RWPE1 (cell line): ENCODE measurements around the gene CHD9.
"Not testable (repeated sequence)": the region's sequence is repeated elsewhere in the genome, so short reads cannot be mapped to it uniquely, and the experiment has no call there.

Experiments used
- CTCF ChIA-PET: fragments of 350-600 bp; sonication (Branson Sonifier 250); formaldehyde crosslinking; extraction: SDS; loops from one replicate; lab custom pipeline; 2021; lab: Yijun Ruan, JAX
- POLR2A ChIA-PET: fragments of 400-600 bp; formaldehyde crosslinking; extraction: SDS; loops from one replicate; lab custom pipeline; 2020; ENCODE audit warnings: antibody characterized with exemption; ENCODE audit not compliant: low non-redundant PET; lab: Yijun Ruan, JAX
- DNase-seq: peaks from one replicate; pipeline ENCODE4 v3.0.0; 2012; ENCODE audit warnings: low spot score
- H3K27ac ChIP-seq: fragments of 450-650 bp; 2 replicates; pipeline ENCODE4 v1.5.1; 2017
- CTCF ChIP-seq: fragments of 450-650 bp; conservative IDR thresholded peaks from 2 replicates; pipeline ENCODE4 v1.5.1; 2017; ENCODE audit warnings: low read depth, mild to moderate bottlenecking

CHD9 gene

DNA sequence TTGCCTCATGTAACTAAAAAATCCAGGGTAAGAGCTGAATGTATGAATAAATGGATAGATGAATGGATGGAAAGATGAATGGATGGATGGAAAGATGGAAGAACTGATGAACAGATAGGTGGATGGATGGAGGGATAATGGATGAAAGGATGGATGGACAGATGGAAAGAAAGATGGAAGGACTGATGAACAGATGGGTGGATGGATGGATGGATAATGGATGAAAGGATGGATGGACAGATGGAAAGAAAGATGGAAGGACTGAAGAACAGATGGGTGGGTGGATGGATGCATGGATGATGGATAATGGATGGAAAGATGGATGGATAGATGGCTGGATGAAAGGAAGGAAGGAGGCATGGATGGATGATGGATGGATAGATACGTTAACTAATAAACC is 14.0 kb upstream of the CHD9 start:
- no peak for TF ChIP-seq CTCF
- no peak for DNase-seq
- H3K27ac ChIP-seq: no peak overlapping the region
- ChIA-PET POLR2A (no interaction called here), CTCF (no interaction called here)

GRCh38 chr16:53041320-53042051 is 13.3 kb upstream of the CHD9 start:
- CTCF ChIA-PET: no interaction called here
- peak overlapping the region; percentile 84 for H3K27ac ChIP-seq
- POLR2A ChIA-PET: interaction anchor here (0.7 kb wide), 1 partner anchor 9 kb away, joined by 3 read pairs; no protein-coding TSS in a partner anchor
- TF ChIP-seq CTCF: no peak
- peak; percentile 81 for DNase-seq

DNA sequence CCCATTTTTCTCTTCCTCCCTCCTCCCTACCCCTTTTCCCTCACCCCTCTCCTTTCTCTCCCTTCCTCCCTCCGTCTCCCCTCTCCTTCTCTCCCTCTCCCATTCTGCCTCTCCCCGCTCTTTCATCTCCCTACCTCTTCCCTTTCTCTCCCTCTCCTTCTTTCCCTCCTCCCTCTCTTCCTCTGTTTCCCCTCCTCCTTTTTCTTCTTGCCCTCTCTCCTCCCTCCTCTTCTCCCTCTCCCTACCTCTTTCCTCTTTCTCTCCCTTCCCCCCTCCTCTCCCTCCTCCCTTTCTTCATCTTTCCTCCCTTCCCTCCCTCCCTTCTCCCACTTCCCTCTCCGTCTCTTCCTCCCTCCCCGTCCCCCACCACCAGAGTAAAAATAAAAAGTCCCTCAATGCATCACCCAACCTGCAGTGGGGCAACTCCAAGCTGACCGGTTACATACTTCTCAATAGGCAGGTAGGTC is 12.5 kb upstream of the CHD9 start:
- DNase-seq: no peak
- POLR2A ChIA-PET: interaction anchor here (0.7 kb wide), 1 partner anchor 10 kb away, joined by 3 read pairs; no protein-coding TSS in a partner anchor
- H3K27ac ChIP-seq: peak overlapping the region; percentile 84
- CTCF ChIA-PET: no interaction called here
- TF ChIP-seq CTCF: no peak

DNA sequence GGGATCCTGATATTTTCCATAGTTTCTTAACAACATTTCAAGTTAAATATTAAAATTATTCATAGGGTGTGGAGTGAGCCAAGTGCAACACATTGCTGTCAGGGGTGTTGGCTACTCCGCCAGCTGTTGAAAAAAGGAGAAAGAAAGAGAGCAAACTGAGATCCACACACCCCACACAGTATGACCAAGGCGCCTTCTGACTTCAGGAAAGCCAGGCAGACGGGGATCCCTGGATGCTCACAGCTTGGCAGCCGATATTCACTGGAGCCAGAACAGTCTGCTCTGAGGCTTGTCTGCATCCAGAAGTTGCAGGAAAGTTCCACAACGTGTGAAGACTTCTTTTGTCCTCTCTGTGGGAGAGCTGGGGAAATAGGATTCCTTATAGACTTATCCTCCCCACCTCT is 11.4 kb upstream of the CHD9 start:
- DNase-seq: no peak
- H3K27ac ChIP-seq: peak overlapping the region; percentile 46
- POLR2A ChIA-PET: no interaction called here
- no peak for TF ChIP-seq CTCF
- CTCF ChIA-PET: no interaction called here

DNA sequence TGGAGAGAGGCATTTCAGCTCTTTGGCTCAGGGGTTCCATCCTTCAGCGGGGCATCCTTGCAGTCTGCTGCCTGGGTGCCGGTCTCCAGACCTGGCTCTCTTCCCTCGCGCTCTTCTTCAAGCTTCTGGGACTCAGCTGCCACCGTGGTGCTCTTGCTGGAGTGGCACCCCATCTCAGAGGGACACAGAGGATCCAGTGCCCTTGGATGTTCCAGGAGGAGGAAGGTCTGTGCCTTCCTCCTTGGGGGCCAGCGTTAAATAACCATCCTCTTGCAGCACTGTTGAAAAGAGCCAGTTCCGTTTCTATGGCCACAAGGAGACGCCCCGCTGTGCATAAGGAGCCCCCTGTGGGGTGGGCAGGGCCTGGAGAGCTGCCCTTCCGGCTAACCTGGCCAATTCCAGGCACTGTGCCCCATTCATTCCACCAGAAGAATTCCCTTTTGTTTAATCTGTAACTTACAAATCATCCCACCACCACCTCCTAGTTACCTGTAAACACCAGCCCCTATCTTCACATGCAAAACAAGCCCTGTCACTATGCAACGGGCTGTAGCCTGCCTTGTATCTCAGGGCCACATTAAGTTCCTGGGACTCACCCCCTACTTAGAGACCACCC is 10.7 kb upstream of the CHD9 start:
- peak overlapping the region; percentile 46 for H3K27ac ChIP-seq
- POLR2A ChIA-PET: no interaction called here
- no peak for DNase-seq
- no peak for TF ChIP-seq CTCF
- CTCF ChIA-PET: no interaction called here

DNA sequence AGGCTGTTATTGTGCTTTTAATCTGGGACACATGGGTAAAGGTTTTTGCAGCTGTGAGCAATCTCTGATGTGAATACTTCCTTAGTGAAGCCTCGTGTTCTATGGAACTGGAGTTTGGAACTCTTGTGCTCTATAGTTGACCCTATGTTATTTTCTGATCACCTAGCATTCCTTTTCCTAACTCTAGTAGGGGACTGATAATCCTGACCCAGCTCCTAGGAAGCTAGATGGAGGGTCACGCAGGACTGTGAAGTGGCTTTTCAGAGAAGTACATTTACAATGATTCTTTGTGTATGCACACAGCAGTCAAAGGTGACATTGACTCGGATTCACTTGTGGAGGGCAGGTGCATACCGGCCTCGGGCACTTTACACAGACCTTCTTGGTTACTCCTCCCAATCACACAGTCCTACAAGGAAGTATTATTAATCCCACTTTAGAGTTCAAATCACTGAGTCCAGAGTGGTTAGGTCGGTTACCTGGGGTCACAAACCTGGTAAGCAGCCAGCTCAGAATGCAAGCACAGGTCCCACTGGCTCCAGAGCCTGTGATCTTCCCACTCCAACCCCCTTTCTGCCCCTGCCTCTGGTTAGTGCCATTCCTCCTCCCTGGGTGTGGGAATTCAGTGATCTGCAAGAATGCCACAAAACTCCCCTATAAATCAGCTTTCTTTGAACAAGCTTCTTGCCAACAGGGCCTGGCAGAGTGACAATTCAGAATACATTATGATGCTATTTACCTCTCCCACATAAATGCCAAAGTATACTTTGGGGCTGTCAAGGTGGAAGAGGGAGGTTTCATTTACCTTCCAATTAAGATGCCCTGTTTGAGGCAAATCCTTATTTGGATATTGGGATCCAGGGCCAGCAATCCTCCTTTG is 9.2 kb upstream of the CHD9 start:
- no peak for TF ChIP-seq CTCF
- ChIA-PET CTCF (interaction anchor here (0.5 to 1.2 kb wide), 3 partner anchors 9 to 157 kb away, joined by 3 read pairs; partner anchors contain the start of gene CHD9), POLR2A (interaction anchor here (0.6 kb wide), 1 partner anchor 196 kb away, joined by 3 read pairs; no protein-coding TSS in a partner anchor)
- no peak overlapping the region for H3K27ac ChIP-seq
- DNase-seq: no peak

GRCh38 chr16:53047515-53047914 is 7.3 kb upstream of the CHD9 start:
- H3K27ac ChIP-seq, DNase-seq, CTCF ChIA-PET, POLR2A ChIA-PET: not testable (repeated sequence)
